K562 (cell line): ENCODE measurements around the gene FXYD4. TPM values are rescaled to one million over a fixed set of nuclear protein-coding genes. Genes with fewer than 3 reads are reported as not detected.

ENCODE experiments used
- CEBPZ ChIP-seq: fragments of 150-350 bp; IDR thresholded peaks from 2 replicates; pipeline ENCODE4 v1.6.1; 2014; ENCODE audit warnings: low read depth, mild to moderate bottlenecking, low read length, borderline replicate concordance
- NCOA6 ChIP-seq: fragments of 450-650 bp; IDR thresholded peaks from 2 replicates; pipeline ENCODE4 v1.6.1; 2017; ENCODE audit warnings: mild to moderate bottlenecking
- POLR2G ChIP-seq: fragments of 200-400 bp; formaldehyde crosslinking; IDR thresholded peaks from 2 replicates; pipeline ENCODE4 v1.6.1; 2017; ENCODE audit warnings: low read depth, mild to moderate bottlenecking, antibody characterized with exemption, low read length, moderate library complexity
- TEAD2 ChIP-seq: fragments of 450-650 bp; IDR thresholded peaks from 2 replicates; pipeline ENCODE4 v1.6.1; 2016; ENCODE audit warnings: missing genetic modification characterization, control low read depth, missing compliant biosample characterization
- polyA plus RNA-seq, 8 experiments: library from polyadenylated mRNA; depleted of rRNA in 4 of 8; stranded (reverse) in 5 of 8; unstranded in 3 of 8; fragments of >200 nt; fragmentation: Nextera tagmentation in 2 of 8; fragmentation: Illumina TruSeq in 1 of 8; extraction: Ambion mirVana in 2 of 8; extraction: Trizol in 1 of 8; gene quantifications; 2 replicates each; pipeline versions ENCODE4 v1.2.1 to v1.2.3, GENCODE V29; 2011 to 2014; ENCODE audit warnings: inconsistent platforms in 1 of 8, missing spikeins in 1 of 8
- total RNA-seq, 7 experiments: library from RNA; depleted of rRNA in 6 of 7; stranded (reverse); fragments of >200 nt in 6 of 7; fragmentation: Illumina TruSeq in 2 of 7; extraction: Trizol in 2 of 7; gene quantifications; 2 replicates each; pipeline versions ENCODE4 v1.2.1 to v1.2.3, GENCODE V29; 2011 to 2021; ENCODE audit warnings: low replicate concordance in 1 of 7
- TF ChIP-seq, protein P1 (sequence below): fragments of 200-600 bp; sonication (generic); IDR thresholded peaks from one replicate; pipeline ENCODE4 v1.6.1; 2012; ENCODE audit warnings: mild to moderate bottlenecking, low read depth, low read length, inconsistent platforms

FXYD4 gene
- total and polyA plus RNA-seq, 9 of the 15 experiments (the other 6 are each of a cell fraction or from before 2014, with no cell fraction given) = not detected

GRCh38 chr10:43340619-43341018 is 30.8 kb upstream of the FXYD4 start (continued):
- TF ChIP-seq, protein P1, sequence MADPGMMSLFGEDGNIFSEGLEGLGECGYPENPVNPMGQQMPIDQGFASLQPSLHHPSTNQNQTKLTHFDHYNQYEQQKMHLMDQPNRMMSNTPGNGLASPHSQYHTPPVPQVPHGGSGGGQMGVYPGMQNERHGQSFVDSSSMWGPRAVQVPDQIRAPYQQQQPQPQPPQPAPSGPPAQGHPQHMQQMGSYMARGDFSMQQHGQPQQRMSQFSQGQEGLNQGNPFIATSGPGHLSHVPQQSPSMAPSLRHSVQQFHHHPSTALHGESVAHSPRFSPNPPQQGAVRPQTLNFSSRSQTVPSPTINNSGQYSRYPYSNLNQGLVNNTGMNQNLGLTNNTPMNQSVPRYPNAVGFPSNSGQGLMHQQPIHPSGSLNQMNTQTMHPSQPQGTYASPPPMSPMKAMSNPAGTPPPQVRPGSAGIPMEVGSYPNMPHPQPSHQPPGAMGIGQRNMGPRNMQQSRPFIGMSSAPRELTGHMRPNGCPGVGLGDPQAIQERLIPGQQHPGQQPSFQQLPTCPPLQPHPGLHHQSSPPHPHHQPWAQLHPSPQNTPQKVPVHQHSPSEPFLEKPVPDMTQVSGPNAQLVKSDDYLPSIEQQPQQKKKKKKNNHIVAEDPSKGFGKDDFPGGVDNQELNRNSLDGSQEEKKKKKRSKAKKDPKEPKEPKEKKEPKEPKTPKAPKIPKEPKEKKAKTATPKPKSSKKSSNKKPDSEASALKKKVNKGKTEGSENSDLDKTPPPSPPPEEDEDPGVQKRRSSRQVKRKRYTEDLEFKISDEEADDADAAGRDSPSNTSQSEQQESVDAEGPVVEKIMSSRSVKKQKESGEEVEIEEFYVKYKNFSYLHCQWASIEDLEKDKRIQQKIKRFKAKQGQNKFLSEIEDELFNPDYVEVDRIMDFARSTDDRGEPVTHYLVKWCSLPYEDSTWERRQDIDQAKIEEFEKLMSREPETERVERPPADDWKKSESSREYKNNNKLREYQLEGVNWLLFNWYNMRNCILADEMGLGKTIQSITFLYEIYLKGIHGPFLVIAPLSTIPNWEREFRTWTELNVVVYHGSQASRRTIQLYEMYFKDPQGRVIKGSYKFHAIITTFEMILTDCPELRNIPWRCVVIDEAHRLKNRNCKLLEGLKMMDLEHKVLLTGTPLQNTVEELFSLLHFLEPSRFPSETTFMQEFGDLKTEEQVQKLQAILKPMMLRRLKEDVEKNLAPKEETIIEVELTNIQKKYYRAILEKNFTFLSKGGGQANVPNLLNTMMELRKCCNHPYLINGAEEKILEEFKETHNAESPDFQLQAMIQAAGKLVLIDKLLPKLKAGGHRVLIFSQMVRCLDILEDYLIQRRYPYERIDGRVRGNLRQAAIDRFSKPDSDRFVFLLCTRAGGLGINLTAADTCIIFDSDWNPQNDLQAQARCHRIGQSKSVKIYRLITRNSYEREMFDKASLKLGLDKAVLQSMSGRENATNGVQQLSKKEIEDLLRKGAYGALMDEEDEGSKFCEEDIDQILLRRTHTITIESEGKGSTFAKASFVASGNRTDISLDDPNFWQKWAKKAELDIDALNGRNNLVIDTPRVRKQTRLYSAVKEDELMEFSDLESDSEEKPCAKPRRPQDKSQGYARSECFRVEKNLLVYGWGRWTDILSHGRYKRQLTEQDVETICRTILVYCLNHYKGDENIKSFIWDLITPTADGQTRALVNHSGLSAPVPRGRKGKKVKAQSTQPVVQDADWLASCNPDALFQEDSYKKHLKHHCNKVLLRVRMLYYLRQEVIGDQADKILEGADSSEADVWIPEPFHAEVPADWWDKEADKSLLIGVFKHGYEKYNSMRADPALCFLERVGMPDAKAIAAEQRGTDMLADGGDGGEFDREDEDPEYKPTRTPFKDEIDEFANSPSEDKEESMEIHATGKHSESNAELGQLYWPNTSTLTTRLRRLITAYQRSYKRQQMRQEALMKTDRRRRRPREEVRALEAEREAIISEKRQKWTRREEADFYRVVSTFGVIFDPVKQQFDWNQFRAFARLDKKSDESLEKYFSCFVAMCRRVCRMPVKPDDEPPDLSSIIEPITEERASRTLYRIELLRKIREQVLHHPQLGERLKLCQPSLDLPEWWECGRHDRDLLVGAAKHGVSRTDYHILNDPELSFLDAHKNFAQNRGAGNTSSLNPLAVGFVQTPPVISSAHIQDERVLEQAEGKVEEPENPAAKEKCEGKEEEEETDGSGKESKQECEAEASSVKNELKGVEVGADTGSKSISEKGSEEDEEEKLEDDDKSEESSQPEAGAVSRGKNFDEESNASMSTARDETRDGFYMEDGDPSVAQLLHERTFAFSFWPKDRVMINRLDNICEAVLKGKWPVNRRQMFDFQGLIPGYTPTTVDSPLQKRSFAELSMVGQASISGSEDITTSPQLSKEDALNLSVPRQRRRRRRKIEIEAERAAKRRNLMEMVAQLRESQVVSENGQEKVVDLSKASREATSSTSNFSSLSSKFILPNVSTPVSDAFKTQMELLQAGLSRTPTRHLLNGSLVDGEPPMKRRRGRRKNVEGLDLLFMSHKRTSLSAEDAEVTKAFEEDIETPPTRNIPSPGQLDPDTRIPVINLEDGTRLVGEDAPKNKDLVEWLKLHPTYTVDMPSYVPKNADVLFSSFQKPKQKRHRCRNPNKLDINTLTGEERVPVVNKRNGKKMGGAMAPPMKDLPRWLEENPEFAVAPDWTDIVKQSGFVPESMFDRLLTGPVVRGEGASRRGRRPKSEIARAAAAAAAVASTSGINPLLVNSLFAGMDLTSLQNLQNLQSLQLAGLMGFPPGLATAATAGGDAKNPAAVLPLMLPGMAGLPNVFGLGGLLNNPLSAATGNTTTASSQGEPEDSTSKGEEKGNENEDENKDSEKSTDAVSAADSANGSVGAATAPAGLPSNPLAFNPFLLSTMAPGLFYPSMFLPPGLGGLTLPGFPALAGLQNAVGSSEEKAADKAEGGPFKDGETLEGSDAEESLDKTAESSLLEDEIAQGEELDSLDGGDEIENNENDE = no peak
- TF ChIP-seq TEAD2 (tag) = no peak
- TF ChIP-seq CEBPZ = no peak
- no peak for TF ChIP-seq NCOA6
- TF ChIP-seq POLR2G = no peak
